Activated CD8-positive, alpha-beta memory T cell treated with anti-CD3 and anti-CD28 coated beads, Interleukin-2, amount 10 ng/mL, durations not matched to agents 7 days and 5 days (primary cell): ENCODE data around the gene MGP. TPM values are rescaled to one million over a fixed set of nuclear protein-coding genes. Genes with fewer than 3 reads are reported as not detected.

Source experiments
- ATAC-seq: fragments of 150-1000 bp; cut with Tn5 transposase; one replicate; pipeline ENCODE4 v1.10.0; 2021; ENCODE audit warnings: moderate library complexity
- CTCF ChIA-PET: fragments of 350-600 bp; sonication (Branson Sonifier 250); formaldehyde crosslinking; loops from one replicate; lab custom pipeline; 2021; ENCODE audit warnings: antibody characterized with exemption; lab: Charles Lee
- DNase-seq: peaks from one replicate; pipeline ENCODE4 v3.0.0-alpha.2; 2020
- H3K27ac Mint-ChIP-seq: one replicate; pipeline ENCODE4 v1.8.0; 2021; ENCODE audit warnings: mild to moderate bottlenecking, mixed read lengths
- H3K27me3 Mint-ChIP-seq: one replicate; pipeline ENCODE4 v1.8.0; 2021; ENCODE audit warnings: mixed read lengths
- H3K36me3 Mint-ChIP-seq: one replicate; pipeline ENCODE4 v1.8.0; 2021; ENCODE audit warnings: mild to moderate bottlenecking, mixed read lengths
- H3K4me1 Mint-ChIP-seq: one replicate; pipeline ENCODE4 v1.8.0; 2021; ENCODE audit warnings: mixed read lengths
- H3K4me3 Mint-ChIP-seq: one replicate; pipeline ENCODE4 v1.8.0; 2021; ENCODE audit warnings: mild to moderate bottlenecking, moderate library complexity, mixed read lengths
- H3K9me3 Mint-ChIP-seq: one replicate; pipeline ENCODE4 v1.8.0; 2022; ENCODE audit warnings: low read depth, mixed read lengths
- total RNA-seq, 2 experiments: library from RNA; stranded (reverse); gene quantifications; one replicate each; pipeline ENCODE4 v1.2.3, GENCODE V29; 2021

The MGP gene
- total RNA-seq, result not detected

DNA sequence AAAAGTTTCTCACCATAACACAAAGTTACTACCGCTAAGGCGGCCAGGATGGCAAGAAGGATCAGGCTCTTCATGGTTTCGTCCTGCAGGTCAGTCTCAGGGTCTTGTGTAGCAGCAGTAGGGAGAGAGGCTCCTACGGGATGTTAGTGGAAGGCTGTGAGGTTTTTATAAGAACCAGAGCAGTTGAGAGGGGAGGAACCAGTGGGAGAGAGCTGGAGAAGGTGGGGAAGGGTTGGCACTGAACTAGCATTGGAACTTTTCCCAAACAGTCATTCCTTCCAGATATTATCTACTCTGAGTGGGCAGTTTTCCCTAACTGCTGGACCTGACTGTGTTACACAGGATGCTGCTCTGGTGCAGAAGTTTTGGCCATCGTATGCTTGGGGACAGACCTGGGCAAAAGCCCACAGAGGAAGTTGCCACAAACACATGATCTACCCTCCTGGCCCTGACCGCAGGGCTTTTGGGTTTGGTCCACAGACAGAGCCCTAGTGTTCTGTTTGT, at the start of gene MGP:
TSS of gene MGP (minus strand) at position 137 of the 504 bp plus-strand sequence. CDS start at position 74, 63 bp downstream.
- Mint-ChIP-seq H3K4me3 (no peak within 1 kb of the TSS), H3K9me3 (no peaks in the 10 kb centered on the region), H3K4me1 (peaks cover 16% of the 10 kb centered on the region), H3K27ac (no peak within 1 kb of the TSS), H3K27me3 (peaks cover 38% of the 10 kb centered on the region), H3K36me3 (peaks cover 5% of the 10 kb centered on the region)
- CTCF ChIA-PET, result interaction anchor here (1.3 kb wide), 1 partner anchor 12 kb away, joined by 4 read pairs; no protein-coding TSS in a partner anchor
- ATAC-seq (no peak), DNase-seq (no peak)

- Mint-ChIP-seq H3K27ac (no peak overlapping the region), H3K36me3 (peaks cover 48% of the 10 kb centered on the region), H3K4me1 (peaks cover 7% of the 10 kb centered on the region), H3K9me3 (no peaks in the 10 kb centered on the region), H3K27me3 (no peaks in the 10 kb centered on the region), H3K4me3 (no peak overlapping the region)
- no peak for DNase-seq
- CTCF ChIA-PET, result no interaction called here
- no peak for ATAC-seq
Observed at GRCh38 chr12:14935031-14935430, 49.4 kb upstream of the MGP start.

GRCh38 chr12:14934511-14934910, 48.9 kb upstream of the MGP start:
- H3K4me3 Mint-ChIP-seq, result no peak overlapping the region
- H3K36me3 Mint-ChIP-seq, result peaks cover 44% of the 10 kb centered on the region
- no peak for ATAC-seq

DNA sequence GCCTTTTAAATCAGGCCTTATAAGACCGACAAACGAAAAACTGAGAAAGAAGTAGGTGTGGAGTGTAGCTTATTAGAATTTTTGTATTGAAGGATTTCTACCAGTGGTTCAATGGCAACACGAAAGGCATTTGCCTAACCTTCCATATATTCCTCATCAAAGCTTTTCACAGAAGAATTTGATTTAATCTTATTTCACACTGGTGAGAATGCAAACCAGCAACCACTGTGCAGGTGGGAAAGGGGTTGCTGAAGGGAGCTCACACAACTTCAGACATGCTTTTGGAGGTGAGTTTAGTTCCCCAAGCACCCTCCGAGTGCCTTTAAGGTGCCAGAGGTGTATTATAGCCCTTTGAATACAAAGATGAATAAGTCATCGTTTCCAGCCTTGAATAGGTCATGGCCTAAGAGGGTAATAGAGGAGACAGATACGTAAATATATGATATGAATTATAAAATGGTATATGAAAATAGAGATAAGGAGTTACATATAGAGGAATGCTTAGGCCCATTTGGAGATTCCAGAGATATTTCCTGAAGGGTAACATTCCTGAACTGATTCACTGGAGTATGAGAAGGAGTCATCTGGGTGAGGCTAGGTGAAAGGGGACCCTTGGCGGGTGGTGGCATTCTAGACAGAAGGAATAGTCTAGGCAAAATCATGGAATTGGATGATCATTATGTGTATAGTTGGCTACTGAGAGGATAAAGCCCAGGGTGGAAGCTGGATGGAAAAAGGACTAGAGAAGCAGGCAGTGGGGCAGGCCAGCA, 46.3 kb upstream of the MGP start:
- H3K4me1 Mint-ChIP-seq, result no peaks in the 10 kb centered on the region
- peaks cover 48% of the 10 kb centered on the region for H3K36me3 Mint-ChIP-seq
- no peaks in the 10 kb centered on the region for H3K9me3 Mint-ChIP-seq
- CTCF ChIA-PET, result interaction anchor here (1.4 kb wide), 1 partner anchor 64 kb away, joined by 4 read pairs; no protein-coding TSS in a partner anchor
- H3K4me3 Mint-ChIP-seq, result no peak overlapping the region
- DNase-seq (no peak), ATAC-seq (no peak)
- no peak overlapping the region for H3K27ac Mint-ChIP-seq
- H3K27me3 Mint-ChIP-seq, result no peaks in the 10 kb centered on the region

More at GRCh38 chr12:14934511-14934910, 48.9 kb upstream of the MGP start:
- H3K27me3 Mint-ChIP-seq, result no peaks in the 10 kb centered on the region
- no peaks in the 10 kb centered on the region for H3K9me3 Mint-ChIP-seq
- H3K27ac Mint-ChIP-seq, result no peak overlapping the region
- peaks cover 3% of the 10 kb centered on the region for H3K4me1 Mint-ChIP-seq
- no peak for DNase-seq
- CTCF ChIA-PET, result interaction anchor here (0.7 kb wide), 1 partner anchor 61 kb away, joined by 3 read pairs; no protein-coding TSS in a partner anchor

DNA sequence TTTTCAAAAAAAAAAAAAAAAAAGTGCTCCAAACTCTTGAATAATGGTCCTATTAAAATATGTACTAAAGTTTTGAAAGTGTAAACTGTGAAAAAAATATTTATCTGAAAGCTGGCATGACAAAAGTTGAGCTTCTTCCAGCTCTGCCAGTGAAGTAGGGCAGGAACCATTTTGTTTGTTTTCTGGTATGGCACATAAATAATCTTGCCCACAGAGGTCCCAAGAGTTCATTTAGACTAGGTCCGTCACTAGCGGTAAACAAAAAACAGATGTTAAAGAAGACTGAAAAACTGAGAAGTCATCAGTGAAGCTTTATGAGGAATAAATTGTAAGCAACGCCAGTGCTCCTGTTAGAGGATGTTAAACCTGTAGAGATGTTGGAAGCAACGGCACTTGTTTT, 45.7 kb upstream of the MGP start:
- Mint-ChIP-seq H3K4me3 (no peak overlapping the region), H3K4me1 (no peaks in the 10 kb centered on the region), H3K36me3 (peaks cover 43% of the 10 kb centered on the region), H3K27me3 (no peaks in the 10 kb centered on the region), H3K9me3 (no peaks in the 10 kb centered on the region), H3K27ac (no peak overlapping the region)
- no peak for ATAC-seq
- CTCF ChIA-PET, result interaction anchor here (1.4 kb wide), 1 partner anchor 64 kb away, joined by 4 read pairs; no protein-coding TSS in a partner anchor
- no peak for DNase-seq

GRCh38 chr12:14930299-14930698, 44.6 kb upstream of the MGP start:
- Mint-ChIP-seq H3K9me3 (no peaks in the 10 kb centered on the region), H3K4me3 (no peak overlapping the region)

DNA sequence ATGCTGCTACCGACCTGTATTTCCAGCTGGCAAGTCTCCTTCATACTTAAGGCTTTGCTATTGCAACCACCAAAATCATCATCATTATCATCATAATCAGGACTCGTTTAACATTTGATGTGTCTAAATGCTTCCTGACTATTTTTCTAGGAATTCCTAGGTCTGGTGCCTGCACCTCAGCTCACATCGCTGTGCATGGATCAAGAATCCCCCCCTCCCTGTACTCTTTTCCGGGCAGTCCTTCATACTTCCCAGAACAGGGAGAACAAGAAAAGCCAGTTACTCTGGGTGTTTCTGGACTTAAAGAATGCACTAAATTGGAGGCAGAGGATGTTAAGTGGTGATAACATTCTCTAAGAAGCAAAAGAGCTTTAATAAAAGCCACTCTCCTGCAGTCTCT, 43.3 kb upstream of the MGP start:
- CTCF ChIA-PET, result no interaction called here
- Mint-ChIP-seq H3K4me1 (no peaks in the 10 kb centered on the region), H3K4me3 (no peak overlapping the region), H3K36me3 (peaks cover 40% of the 10 kb centered on the region), H3K27ac (no peak overlapping the region), H3K9me3 (no peaks in the 10 kb centered on the region), H3K27me3 (no peaks in the 10 kb centered on the region)
- ATAC-seq (no peak), DNase-seq (no peak)

More at GRCh38 chr12:14930299-14930698, 44.6 kb upstream of the MGP start:
- Mint-ChIP-seq H3K27ac (no peak overlapping the region), H3K27me3 (no peaks in the 10 kb centered on the region), H3K4me1 (no peaks in the 10 kb centered on the region), H3K36me3 (peaks cover 43% of the 10 kb centered on the region)
- CTCF ChIA-PET, result no interaction called here
- ATAC-seq (no peak), DNase-seq (no peak)

DNA sequence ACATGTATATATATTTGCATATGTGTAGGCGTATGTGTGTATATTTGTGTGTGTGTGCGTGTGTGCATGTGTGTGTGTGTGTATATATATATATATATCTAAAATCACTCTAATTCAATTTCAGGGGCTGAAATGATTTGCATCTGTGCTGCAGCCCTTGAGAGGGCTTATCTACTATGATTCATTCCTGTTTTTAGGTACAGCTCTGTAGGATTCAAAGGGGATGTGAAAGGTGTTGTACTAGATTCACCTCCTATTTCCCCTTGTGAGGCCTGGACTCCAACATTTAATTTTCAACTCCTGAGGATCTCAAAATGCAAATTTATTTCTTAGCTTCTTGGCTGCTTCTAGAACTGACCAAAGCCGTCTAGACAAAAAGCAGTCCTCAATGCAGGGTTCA, 41.6 kb upstream of the MGP start:
- Mint-ChIP-seq H3K36me3 (peaks cover 36% of the 10 kb centered on the region), H3K27ac (no peak overlapping the region), H3K9me3 (no peaks in the 10 kb centered on the region), H3K4me1 (no peaks in the 10 kb centered on the region), H3K4me3 (no peak overlapping the region), H3K27me3 (no peaks in the 10 kb centered on the region)
- CTCF ChIA-PET, result no interaction called here
- ATAC-seq (no peak), DNase-seq (no peak)

DNA sequence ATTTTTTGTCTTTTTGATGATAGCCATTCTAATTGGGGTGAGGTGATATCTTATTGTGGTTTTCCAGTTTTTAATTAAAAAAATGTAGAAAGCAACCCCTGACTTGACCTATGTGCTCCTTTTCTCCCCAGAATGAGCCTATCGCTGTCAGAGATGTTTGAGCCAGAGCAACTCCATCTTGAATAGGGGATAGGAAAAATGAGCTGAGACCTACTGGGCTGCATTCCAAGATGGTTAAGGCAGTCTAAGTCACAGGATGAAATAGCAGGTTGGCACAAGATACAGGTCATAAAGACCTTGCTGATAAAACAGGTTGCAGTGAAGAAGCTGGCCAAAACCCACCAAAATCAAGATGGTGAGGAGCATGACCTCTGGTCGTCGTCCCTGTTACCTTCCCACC, 38.9 kb upstream of the MGP start:
- H3K27ac Mint-ChIP-seq, result no peak overlapping the region
- no peaks in the 10 kb centered on the region for H3K9me3 Mint-ChIP-seq
- CTCF ChIA-PET, result no interaction called here
- peaks cover 18% of the 10 kb centered on the region for H3K4me1 Mint-ChIP-seq
- ATAC-seq, result no peak
- H3K27me3 Mint-ChIP-seq, result no peaks in the 10 kb centered on the region
- DNase-seq, result no peak
- H3K36me3 Mint-ChIP-seq, result peaks cover 46% of the 10 kb centered on the region
- H3K4me3 Mint-ChIP-seq, result no peak overlapping the region

- H3K4me1 Mint-ChIP-seq, result peaks cover 20% of the 10 kb centered on the region
- DNase-seq (no peak), ATAC-seq (no peak)
- CTCF ChIA-PET, result no interaction called here
- H3K27ac Mint-ChIP-seq, result no peak overlapping the region
- H3K9me3 Mint-ChIP-seq, result no peaks in the 10 kb centered on the region
- no peak overlapping the region for H3K4me3 Mint-ChIP-seq
- peaks cover 51% of the 10 kb centered on the region for H3K36me3 Mint-ChIP-seq
- no peaks in the 10 kb centered on the region for H3K27me3 Mint-ChIP-seq
Observed at GRCh38 chr12:14923944-14924343, 38.3 kb upstream of the MGP start.

GRCh38 chr12:14921218-14921617, 35.6 kb upstream of the MGP start:
- H3K9me3 Mint-ChIP-seq, result no peaks in the 10 kb centered on the region
- H3K4me3 Mint-ChIP-seq, result no peak overlapping the region
- peaks cover 20% of the 10 kb centered on the region for H3K4me1 Mint-ChIP-seq
- no peaks in the 10 kb centered on the region for H3K27me3 Mint-ChIP-seq
- peaks cover 62% of the 10 kb centered on the region for H3K36me3 Mint-ChIP-seq
- CTCF ChIA-PET, result interaction anchor here (0.6 to 1.4 kb wide), 4 partner anchors 36 to 74 kb away, joined by 3 to 4 read pairs (median 3); no protein-coding TSS in a partner anchor
- no peak for ATAC-seq
- H3K27ac Mint-ChIP-seq, result no peak overlapping the region
- DNase-seq, result no peak

DNA sequence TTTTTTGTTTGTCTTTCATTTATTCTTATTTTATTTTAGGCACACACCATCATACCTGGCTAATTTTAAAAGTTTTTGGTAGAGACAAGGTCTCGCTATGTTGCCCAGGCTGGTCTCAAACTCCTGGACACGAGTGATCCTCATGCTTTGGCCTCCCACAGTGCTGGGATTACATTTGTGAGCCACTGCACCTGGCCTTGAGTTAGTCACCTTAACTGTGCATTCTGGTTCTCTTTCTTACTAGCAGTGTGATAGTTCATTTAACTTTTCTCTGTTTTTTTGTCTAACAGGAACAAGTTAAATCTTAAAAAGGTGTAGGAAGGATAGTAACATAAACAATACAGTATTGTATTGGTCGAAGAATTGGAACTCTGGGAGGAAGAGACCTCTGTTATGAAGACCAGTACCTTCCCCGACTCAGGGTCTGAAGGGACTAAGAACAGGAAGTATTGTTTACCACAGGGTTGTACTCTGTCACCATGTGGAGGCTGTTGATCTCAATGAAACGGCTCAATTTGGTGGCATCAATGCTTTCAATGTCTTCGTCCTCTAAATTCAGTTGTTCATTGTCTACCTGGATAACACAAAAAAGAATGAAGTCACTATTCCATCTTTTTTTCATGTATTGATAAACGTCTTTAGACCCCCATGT, 34.9 kb upstream of the MGP start:
- H3K9me3 Mint-ChIP-seq, result no peaks in the 10 kb centered on the region
- H3K27me3 Mint-ChIP-seq, result no peaks in the 10 kb centered on the region
- ATAC-seq (peak; percentile 72), DNase-seq (no peak)
- H3K4me3 Mint-ChIP-seq, result no peak overlapping the region
- H3K27ac Mint-ChIP-seq, result peak overlapping the region; percentile 35
- CTCF ChIA-PET, result interaction anchor here (1.1 to 1.4 kb wide), 2 partner anchors 36 to 75 kb away, joined by 3 read pairs; no protein-coding TSS in a partner anchor
- H3K36me3 Mint-ChIP-seq, result peaks cover 66% of the 10 kb centered on the region
- peaks cover 20% of the 10 kb centered on the region for H3K4me1 Mint-ChIP-seq

DNA sequence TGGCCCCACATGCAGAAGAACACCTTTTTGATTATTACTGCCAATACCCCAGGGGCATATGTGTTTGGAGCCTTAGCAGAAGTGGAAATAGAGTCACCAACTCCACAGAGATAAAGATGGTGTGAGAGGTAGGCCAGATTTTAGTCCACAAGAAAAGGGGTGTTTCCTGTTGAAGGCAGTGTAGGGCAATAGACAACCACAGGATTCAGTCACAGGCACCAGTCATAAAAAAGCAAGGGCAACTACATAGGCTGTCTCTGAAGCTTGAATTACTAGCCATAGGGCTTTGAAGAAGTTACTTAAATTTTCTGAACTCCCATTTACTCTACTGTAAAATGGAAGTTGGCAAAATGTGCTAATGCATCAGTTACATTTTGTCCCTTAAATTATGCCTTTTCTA, 33.8 kb upstream of the MGP start:
- H3K4me1 Mint-ChIP-seq, result peaks cover 20% of the 10 kb centered on the region
- H3K9me3 Mint-ChIP-seq, result no peaks in the 10 kb centered on the region
- H3K27ac Mint-ChIP-seq, result no peak overlapping the region
- no peaks in the 10 kb centered on the region for H3K27me3 Mint-ChIP-seq
- ATAC-seq, result no peak
- CTCF ChIA-PET, result interaction anchor here (0.6 kb wide), 1 partner anchor 36 kb away, joined by 3 read pairs; no protein-coding TSS in a partner anchor
- H3K36me3 Mint-ChIP-seq, result peaks cover 75% of the 10 kb centered on the region
- H3K4me3 Mint-ChIP-seq, result no peak overlapping the region
- DNase-seq, result no peak
